ENCODE measurements around the gene SOX18.

SOX18 gene

GRCh38 chr20:64095927-64096326, 46.5 kb upstream of the SOX18 start:
- H3K36me3 ChIP-seq (ENCODE audit: insufficient read depth, low read length), result no peaks in the 10 kb centered on the region
- no peaks in the 10 kb centered on the region for H3K27me3 ChIP-seq (ENCODE audit: insufficient read depth, low read length, poor library complexity, severe bottlenecking)
- no peaks in the 10 kb centered on the region for H3K9me2 ChIP-seq (replicated peaks; ENCODE audit: low read depth, low read length)
- H3F3A ChIP-seq (ENCODE audit: low read depth), result no peaks in the 10 kb centered on the region
- H3K4me3 ChIP-seq (ENCODE audit: low read length, poor library complexity, severe bottlenecking), result no peak overlapping the region
- no peak overlapping the region for H2AFZ ChIP-seq (ENCODE audit: low read length)
- H3K4me1 ChIP-seq (ENCODE audit: insufficient read depth, low read length, poor library complexity, severe bottlenecking), result peaks cover 14% of the 10 kb centered on the region
- no peaks in the 10 kb centered on the region for H3K79me2 ChIP-seq (ENCODE audit: insufficient read depth, low read length)
- no peaks in the 10 kb centered on the region for H3K9me3 ChIP-seq (ENCODE audit: insufficient read depth, low read depth, low read length)
- no peak overlapping the region for H3K4me2 ChIP-seq (ENCODE audit: low read depth, low read length, poor library complexity, severe bottlenecking)
- H3K9ac ChIP-seq (ENCODE audit: low read depth, low read length, poor library complexity, severe bottlenecking), result no peak overlapping the region
- H4K20me1 ChIP-seq (ENCODE audit: insufficient read depth, low read length, poor library complexity, severe bottlenecking), result no peaks in the 10 kb centered on the region
- TF ChIP-seq, protein P1, sequence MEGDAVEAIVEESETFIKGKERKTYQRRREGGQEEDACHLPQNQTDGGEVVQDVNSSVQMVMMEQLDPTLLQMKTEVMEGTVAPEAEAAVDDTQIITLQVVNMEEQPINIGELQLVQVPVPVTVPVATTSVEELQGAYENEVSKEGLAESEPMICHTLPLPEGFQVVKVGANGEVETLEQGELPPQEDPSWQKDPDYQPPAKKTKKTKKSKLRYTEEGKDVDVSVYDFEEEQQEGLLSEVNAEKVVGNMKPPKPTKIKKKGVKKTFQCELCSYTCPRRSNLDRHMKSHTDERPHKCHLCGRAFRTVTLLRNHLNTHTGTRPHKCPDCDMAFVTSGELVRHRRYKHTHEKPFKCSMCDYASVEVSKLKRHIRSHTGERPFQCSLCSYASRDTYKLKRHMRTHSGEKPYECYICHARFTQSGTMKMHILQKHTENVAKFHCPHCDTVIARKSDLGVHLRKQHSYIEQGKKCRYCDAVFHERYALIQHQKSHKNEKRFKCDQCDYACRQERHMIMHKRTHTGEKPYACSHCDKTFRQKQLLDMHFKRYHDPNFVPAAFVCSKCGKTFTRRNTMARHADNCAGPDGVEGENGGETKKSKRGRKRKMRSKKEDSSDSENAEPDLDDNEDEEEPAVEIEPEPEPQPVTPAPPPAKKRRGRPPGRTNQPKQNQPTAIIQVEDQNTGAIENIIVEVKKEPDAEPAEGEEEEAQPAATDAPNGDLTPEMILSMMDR (conservative IDR thresholded peaks at IDR 0.05; ENCODE audit: low read length), result no peak
- TF ChIP-seq EZH2phosphoT487 (IDR thresholded peaks at IDR 0.05; ENCODE audit: borderline replicate concordance), result no peak

GRCh38 chr20:64095455-64095854, 46.0 kb upstream of the SOX18 start:
- Histone ChIP-seq H3K27me3 (ENCODE audit: insufficient read depth, low read length, poor library complexity, severe bottlenecking) (no peaks in the 10 kb centered on the region), H3K4me3 (ENCODE audit: low read length, poor library complexity, severe bottlenecking) (no peak overlapping the region), H4K20me1 (ENCODE audit: insufficient read depth, low read length, poor library complexity, severe bottlenecking) (no peaks in the 10 kb centered on the region), H3K36me3 (ENCODE audit: insufficient read depth, low read length) (no peaks in the 10 kb centered on the region), H3K9me2 (replicated peaks; ENCODE audit: low read depth, low read length) (no peaks in the 10 kb centered on the region), H3K9me3 (ENCODE audit: insufficient read depth, low read depth, low read length) (no peaks in the 10 kb centered on the region), H3K4me2 (ENCODE audit: low read depth, low read length, poor library complexity, severe bottlenecking) (no peak overlapping the region), H2AFZ (ENCODE audit: low read length) (no peak overlapping the region), H3K4me1 (ENCODE audit: insufficient read depth, low read length, poor library complexity, severe bottlenecking) (peaks cover 10% of the 10 kb centered on the region), H3F3A (ENCODE audit: low read depth) (no peaks in the 10 kb centered on the region), H3K79me2 (ENCODE audit: insufficient read depth, low read length) (no peaks in the 10 kb centered on the region), H3K9ac (ENCODE audit: low read depth, low read length, poor library complexity, severe bottlenecking) (no peak overlapping the region)
- no peak for TF ChIP-seq EZH2phosphoT487 (IDR thresholded peaks at IDR 0.05; ENCODE audit: borderline replicate concordance)
- TF ChIP-seq, protein P1 (conservative IDR thresholded peaks at IDR 0.05; ENCODE audit: low read length), result no peak

- H3K79me2 ChIP-seq (ENCODE audit: insufficient read depth, low read length), result no peaks in the 10 kb centered on the region
- no peak overlapping the region for H2AFZ ChIP-seq (ENCODE audit: low read length)
- H3F3A ChIP-seq (ENCODE audit: low read depth), result no peaks in the 10 kb centered on the region
- H3K9me2 ChIP-seq (replicated peaks; ENCODE audit: low read depth, low read length), result no peaks in the 10 kb centered on the region
- no peaks in the 10 kb centered on the region for H4K20me1 ChIP-seq (ENCODE audit: insufficient read depth, low read length, poor library complexity, severe bottlenecking)
- no peaks in the 10 kb centered on the region for H3K9me3 ChIP-seq (ENCODE audit: insufficient read depth, low read depth, low read length)
- H3K4me1 ChIP-seq (ENCODE audit: insufficient read depth, low read length, poor library complexity, severe bottlenecking), result no peaks in the 10 kb centered on the region
- H3K4me2 ChIP-seq (ENCODE audit: low read depth, low read length, poor library complexity, severe bottlenecking), result no peak overlapping the region
- H3K9ac ChIP-seq (ENCODE audit: low read depth, low read length, poor library complexity, severe bottlenecking), result no peak overlapping the region
- no peaks in the 10 kb centered on the region for H3K27me3 ChIP-seq (ENCODE audit: insufficient read depth, low read length, poor library complexity, severe bottlenecking)
- no peak overlapping the region for H3K4me3 ChIP-seq (ENCODE audit: low read length, poor library complexity, severe bottlenecking)
- TF ChIP-seq, protein P1 (conservative IDR thresholded peaks at IDR 0.05; ENCODE audit: low read length), result no peak
- no peaks in the 10 kb centered on the region for H3K36me3 ChIP-seq (ENCODE audit: insufficient read depth, low read length)
These were observed 43.6 kb upstream of the SOX18 start for GRCh38 chr20:64093013-64093503.
